HG02870 (cell line): Measurements from ENCODE around the gene DHX58.

Experiments
- ATAC-seq: cut with Tn5 transposase; IDR thresholded peaks from one replicate; pipeline ENCODE4 v1.9.1; 2021; ENCODE audit warnings: mild to moderate bottlenecking, moderate library complexity; ENCODE audit not compliant: unreplicated experiment

Gene DHX58

DNA sequence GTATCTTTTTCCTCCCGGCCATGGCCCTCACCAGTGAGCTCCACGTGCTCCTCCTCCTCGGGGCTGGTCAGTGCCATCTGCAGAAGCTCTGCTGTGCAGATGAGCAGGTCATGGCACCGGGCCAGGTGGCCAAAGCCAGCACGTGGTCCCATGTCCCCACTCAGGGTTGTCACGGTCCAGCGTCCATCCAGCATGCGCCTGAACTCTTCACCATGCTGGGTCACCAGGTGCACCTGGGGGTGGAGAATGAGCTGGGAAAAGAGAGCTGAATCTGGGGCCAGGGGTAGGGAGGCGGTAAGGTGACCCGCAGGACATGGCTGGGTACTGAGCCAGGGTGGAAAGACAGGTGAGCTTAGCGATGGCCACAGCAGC is 1.3 kb downstream of the DHX58 start:
- ATAC-seq: no peak

DNA sequence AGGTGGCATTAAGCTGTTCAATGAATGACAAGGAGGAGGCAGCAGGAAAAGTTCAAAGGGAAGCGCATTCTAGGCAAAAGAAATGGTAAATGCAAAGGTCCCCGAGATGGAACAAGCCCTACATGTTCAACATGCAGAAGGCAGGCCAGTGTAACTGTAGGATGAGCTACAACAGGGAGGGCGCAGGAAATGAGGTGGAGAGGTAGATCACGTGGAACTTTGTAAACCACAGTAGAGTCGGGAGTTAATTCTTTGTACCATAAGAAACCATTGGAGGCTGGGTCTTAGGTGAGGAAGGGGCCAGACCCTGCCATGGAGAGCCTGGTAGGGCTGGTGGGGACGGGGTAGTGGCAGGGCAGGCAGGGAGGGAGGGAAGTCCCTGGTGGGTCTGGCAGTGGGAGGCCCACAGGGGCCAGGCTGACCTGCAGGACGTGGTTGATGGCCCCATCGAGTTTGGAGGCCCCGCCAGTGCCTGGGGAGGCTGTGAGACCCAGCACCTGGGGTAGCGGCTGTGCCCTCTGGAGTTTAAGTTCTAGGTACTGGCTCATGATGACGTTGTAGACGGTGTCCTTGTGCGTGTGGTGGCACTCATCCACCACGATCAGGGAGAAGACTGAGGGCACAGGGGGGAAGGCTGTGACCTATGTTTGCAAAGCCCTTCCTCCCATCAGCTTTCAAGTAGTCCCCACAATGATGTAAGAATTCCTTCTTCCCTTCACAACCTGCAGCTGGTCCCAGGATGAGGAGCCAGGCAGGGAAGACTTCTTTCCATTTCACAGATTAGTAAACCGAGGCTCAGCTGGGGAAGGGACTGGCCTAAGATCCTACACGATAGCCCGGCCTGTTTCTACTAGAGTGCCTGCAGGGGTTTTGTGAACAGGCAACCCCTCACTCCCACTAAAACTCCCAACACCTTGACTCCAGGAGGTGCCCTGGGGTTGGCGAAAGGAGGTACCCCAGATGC is 1.9 kb downstream of the DHX58 start:
- no peak for ATAC-seq

DNA sequence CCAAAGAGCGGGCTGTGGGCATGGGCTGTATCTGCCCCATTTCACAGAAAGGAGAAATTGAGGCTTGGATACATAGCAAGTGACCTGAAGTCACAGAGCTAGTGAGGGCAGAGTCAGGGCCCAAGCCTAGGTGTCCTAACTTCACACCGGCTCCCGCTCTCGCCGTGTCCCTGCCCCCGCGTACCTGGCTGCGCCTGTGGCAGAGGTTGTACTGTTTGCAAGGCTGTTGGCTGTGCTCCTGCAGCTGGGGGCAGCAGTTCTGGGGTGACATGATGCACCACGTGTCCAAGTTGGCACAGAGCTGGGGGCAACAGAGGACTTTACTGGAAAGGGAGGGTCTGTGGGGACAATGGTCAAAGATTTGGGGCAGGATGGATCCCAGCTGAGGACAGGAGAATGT is 3.4 kb downstream of the DHX58 start:
- ATAC-seq: no peak

DNA sequence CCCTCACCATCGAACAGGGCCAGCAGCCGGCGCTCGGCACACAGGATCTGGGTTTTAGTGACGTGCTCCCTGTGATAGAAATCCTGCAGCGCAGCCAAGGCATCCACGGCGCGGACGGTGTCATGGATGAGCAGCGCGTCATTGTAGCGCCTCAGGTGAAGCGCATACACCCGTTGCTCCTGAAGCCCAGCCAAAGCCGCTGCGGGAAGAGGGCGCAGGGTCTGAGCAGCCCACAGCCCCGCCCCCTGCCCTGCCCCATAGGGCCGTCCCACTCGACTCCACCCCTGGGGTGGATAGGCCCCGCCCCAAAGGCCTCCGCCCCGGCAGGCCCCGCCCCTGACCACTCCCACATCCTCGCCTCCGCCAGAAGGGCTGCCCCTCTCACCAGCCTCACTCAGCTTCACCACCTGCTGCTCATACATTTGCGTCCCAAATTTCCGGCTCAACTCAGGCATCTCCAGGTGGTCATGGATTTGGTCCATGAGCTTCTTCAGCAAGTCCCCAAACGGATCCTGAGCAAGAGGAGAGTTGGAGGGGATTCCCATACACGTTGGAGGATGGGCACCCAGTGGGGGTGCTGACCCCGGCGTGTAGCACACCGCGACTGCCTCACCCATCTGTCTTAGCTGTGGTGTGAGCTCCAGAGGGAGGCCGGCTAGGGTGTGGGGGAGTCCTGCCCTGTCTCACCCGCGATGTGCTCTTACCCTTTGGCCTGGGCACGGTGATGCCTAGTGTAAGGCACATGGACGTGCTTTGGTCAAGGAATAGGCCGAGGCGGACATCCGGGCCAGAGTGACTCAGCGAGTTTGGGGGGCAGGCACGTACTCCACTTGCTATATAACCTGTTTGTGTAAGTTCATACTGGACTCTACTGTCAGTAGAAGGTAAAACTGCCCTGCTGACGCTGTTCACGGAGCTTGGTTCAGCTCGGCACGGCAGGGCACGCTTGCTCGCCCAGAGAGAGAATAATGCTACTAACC is 4.6 kb downstream of the DHX58 start:
- peak; percentile 64 for ATAC-seq

DNA sequence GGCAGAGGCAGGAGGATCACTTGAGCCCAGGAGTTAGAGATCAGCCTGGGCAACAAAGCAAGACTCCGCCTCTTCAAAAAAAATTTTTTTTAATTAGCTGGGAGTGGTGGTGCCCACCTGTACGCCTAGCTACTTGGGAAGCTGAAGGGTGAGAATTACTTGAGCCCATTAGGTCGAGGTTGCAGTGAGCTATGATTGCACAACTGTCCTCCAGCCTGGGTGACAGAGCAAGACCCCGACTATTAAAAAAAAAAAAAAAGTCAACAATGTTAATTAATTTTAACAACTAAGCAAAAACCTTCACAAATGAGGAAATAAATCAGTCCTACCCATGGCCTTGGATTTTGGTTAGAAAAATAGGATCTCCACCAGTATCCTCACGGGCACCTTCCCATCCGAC is 5.4 kb downstream of the DHX58 start:
- ATAC-seq: no peak

DNA sequence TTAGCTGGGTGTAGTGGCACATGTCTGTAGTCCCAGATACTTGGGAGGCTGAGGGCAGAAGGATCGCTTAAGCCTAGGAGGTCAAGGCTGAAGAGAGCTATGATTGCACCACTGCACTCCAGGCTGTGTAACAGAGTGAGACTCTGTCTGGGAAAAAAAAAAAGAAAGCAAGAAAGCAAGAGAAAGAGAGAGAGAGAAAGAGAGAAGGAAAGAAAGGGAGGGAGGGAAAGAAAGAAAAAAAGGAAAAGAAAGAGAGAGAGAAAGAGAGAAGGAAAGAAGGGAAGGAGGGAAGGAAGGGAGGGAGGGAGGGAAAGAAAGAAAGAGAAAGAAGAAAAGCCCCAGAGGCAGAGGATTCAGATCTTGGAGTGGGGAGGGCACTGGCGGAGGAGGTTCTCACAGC is 6.5 kb downstream of the DHX58 start:
- ATAC-seq: no peak

DNA sequence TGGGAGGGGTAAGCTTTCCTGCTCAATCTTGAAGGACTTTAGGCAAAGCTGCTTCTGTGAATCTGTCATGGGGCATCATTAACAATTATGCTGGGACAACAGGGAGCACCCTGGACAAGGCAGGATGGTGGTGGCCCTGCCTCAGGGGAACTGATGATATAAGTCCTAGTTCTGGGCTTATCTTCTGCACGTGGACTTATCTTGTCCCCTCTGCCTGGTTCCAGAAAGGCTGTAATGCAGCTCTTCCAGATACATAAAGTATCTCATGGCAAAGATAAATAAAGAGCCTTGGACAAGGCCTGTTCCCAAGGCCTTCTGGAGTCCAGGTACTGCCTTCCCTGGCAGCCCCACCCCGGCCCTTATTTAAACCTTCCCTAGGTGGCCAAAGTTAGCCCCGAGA is 8.2 kb downstream of the DHX58 start:
- no peak for ATAC-seq

DNA sequence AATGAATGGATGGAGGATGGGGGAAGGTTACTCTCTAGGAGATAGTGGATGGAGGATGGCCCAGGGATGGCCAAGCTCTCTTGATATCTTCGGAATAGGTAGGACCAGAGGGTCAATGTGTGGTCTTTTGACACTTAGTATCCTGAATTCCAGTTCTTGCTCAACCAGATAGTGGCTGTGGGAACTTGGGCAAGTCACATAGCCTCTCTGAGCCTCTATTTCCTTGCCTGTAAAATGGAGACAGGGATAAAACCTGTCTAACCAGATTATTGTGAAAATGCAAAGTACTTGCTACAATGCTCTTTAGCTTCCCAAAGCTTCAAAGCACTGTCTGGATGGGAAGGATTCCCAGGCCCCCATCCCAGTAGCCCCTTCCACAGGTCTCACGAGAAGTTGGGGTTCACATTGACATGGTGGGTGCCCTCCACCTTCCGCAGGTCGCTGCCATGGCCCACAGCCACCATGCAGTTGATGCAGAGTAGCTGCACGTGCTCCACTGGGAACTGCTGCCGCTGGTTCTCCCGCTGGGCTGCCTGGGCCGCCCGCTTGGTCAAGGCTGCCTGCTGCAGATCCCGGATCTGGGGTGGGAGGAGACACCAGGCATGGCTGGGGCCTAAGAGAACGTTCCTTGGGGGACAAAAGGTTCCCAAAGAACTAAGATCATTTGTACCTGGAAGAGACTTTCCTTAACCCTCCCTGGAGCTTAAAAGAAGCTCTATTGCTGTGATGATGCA is 9.1 kb downstream of the DHX58 start:
- ATAC-seq: no peak

DNA sequence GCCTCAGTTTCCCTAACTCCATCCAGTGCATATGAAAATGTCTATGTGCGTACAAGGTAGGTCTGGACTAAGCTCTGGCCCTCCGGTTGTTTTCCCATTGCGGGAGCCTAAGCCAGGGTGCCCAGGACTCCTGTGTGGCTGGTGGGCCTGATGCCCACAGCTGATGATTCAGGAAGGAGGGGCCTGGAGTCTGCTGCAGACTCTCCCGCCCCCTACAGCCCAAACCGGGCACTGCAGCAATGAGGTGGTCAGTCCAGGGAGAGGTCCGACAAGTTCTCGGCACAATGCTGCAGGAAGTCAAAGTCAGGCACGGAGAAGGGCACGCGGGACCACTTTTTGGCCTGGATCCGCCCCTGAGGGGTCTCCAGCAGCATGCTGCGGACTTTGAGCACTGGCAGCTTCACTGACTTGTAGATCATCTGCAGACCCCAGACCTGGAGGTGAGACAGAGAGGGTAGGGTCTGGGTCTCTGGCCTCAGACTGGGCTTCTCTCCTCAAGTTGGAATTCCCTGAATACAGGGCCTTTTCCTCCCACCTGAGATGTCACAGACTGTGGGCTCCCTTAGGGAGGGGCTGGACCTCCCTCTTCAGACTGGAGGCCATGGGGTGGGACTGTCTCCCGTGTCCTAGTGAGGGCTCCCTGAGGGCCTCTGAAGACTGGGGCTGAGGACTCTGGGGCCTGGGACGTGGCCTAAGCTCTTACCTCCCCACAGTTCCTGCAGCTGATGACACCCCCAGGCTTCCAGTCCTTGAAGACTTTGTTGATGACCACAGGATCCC is 10.8 kb downstream of the DHX58 start:
- ATAC-seq: no peak

DNA sequence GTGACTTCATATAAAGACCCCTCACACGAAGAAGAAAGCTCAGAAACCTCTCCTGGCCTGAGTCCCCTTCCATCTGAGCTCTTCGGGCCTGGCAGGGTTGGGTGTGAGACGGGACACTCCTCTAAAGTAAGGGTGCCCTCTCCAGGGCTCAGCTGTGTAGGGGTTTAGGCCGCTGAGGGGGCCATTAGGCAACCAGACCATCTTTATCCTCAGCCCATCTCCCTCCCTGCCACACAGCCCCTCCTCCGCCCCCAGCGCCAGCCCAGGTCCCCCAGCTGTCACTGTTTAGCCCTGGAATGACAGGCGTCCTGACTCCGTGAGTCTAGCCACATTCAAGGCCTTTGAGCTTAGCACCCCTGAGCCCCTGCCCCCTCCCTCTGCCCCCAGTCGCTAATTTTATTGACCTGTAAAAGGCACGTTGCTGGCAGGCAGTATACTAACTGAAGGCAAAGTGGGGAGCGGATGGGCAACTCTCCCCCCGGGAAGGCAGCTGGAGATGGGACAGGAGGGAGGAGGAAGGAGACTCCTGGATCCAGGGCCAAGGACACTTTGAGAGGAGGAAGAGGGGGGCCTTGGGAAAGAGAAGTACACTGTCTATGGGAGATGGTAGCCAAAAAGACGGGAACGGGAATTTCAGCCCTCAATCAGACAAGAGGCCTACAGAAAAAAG is 13.6 kb downstream of the DHX58 start:
- no peak for ATAC-seq

DNA sequence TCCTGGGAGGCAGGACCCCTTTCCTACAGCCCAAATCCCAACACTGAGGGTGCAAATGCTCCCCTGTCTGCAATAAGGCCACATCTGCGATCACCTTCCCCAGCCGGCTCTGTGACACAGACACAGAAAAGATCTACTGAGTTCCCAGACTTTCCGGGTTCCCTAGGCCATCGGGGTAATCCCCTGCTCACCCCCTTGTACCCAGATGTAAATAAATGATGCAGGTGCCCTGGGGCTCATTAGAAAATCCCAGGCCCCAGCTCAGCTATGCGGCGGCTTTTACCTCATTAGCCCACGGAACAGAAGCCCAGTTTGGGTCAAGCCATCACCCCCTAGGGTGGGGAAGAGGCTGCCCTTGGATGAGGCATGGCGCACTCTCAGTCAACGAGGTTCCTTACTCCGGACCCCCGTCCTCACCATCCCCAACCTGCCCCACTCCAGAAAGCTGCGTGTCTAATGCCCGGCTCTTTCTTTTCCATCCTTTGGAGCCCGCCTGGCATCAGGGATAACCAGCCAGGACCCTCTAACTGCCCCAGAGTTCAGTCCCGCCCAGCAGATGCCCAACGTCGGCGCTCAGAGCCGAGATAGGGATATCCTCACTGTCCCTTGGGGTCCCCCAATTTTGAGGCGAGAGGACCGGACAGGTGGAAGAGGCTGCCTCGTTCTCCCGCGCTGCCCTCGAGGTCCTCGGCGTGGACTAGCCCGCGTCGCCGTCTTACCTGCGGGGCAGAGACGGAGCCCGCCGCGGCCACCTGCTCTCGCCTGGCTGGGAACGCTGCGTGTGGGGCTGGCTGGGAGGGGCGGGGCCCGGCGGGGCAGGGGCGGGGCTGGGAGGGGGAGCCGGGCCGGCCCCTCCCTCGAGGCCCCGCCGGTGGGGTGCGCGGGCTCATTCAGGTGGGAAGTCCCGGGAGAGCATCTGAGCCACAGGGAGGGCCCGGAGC is 14.6 kb downstream of the DHX58 start, which contains the start of gene ZNF385C:
Gene ZNF385C, minus strand, starts transcription at position 783 of the 941 bp plus-strand sequence. CDS start 35,417 bp downstream, outside the sequence.
- ATAC-seq: no peak

DNA sequence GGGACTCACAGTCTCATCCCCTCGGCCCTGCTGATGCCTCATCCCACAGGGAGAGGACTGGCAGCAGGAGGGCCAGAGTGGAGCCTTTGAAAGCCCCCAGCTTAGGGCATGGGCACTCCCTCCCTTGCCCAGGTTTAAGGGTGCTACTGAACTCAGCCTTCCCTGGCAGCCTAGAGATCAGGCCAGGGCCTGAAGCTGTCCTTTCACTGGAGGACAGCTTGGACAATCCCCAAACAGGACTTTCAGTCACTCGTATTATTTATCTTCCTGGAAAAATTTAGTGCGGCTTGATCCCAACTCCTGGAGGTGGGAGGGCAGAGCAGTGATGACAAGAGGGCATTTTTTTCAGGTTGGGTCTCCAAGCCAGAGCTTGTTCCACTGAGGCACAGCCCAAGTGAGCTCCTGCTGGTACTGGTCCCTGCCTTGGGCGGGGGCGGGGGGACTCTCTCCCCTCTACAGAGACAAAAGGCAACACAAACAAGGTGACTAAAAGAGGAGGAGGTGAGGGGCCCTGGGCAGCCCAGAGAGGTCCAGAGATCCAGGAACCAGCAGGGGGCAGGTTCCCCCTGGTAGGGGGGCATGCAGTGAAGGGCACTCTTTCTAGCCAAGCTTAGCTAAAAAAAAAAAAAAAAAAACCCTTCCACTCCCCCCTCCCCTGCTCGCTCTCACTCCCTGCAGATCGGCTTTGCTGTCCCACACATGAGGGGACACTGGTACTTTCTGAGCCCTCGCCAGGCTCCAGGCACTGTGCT is 16.0 kb downstream of the DHX58 start:
- no peak for ATAC-seq

DNA sequence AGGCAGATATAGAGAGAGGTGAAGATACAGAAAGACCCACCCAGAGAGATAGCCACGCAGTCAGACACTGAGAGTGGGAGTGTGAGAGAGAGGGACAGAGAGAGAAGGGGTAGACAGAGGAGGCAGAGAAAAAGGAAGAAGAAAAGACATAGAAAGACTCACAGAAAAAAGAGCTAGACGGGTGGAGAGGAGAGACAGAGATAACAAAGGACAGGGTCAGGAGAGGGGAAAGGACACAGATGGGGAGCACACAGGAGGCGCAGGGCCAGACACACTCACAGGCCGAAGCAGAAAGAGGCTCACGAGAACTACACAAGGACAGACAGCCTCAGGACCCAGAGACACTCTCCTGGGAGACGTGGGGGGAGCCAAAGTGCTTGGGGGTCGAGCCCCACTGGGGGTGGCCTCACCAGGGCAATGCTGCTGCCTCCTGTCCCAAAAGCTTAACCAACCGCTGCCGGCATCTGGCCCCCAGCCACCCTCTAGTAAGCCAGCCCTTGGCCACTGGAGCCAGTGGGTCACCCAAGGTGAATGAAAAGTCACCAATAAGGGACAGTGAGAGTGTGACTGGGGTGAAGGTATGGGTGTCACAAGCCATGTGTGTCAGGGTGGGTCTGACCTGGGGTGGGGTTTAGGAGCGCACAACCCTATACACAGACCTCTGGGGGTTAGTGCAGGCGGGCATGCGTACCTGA is 18.0 kb downstream of the DHX58 start:
- ATAC-seq: no peak

DNA sequence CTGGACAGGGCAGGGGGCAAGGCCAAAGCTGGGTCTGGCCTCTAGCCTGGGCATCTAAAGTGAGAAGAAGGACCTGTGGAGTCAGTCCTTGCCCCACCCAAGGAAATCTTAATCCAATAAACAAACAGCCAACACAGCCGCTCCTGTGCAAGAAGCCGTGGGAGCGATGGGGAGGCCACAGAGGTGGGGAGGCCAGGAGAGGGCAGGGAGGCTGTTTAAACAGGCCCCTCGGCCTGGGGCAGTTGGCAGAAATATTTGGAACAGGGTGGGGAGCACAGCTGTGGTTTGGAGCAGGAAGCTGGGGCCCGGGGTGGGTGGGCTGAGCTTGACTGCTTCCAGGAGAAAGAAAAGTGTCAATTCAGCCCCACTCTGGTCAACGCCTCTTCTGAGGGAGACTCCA is 19.6 kb downstream of the DHX58 start:
- no peak for ATAC-seq

DNA sequence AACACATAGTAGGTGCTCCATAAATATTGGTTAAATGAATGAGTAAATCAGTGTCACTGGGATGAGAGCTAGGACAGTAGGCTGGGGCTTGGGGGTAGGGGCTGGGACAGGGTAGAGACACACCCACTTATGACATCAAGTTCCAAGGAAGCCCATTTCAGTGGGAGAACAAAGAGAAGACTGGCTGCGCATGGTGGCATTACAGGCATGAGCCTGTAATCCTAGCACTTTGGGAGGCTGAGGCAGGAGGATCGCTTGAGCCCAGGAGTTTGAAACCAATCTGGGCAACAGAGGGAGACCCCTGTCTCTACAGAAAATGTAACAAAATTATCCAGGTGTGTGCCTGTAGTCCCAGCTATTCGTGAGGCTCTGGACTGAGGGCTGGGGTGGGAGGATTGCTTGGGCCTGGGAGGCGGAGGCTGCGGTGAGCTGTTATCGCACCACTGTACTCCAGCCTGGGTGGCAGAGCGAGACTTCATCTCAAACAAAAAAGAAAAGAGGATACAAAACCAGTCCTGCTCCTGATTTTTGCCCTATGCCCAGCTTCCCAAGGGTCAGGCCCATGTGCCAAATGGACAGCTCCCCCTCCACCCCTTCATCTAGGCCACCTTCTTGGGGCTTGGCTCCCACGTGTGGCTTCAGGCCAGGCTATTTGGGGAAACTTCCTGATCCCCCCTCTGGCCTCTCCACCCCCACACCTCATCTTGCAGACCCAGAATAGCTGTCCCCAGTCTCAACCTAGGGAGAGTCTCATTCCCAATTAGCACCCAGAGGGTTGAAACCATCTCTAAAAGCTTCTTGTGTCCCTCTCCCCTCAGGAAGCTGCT is 21.3 kb downstream of the DHX58 start:
- no peak for ATAC-seq

DNA sequence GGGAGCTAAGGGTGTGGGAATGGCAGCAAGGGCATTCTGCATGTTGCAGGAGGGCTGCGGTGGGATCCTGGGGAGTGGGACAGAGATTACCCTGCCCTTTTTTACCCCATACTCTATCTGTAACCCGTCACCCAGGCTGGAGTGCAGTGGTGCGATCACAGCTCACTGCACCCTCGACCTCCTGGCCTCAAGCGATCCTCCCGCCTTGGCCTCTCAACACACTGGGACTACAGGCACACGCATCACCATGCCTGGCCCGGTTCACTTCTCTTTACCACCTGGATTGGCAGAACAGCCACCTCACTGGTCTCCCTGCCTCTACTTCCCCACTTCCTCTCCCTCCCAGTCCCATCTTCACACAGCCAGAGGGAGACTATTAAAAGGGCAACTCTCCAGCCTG is 23.8 kb downstream of the DHX58 start:
- no peak for ATAC-seq
